GM19324 (cell line): ENCODE data around the gene CACNA2D3.
"Not testable (repeated sequence)": the region's sequence is repeated elsewhere in the genome, so short reads cannot be mapped to it uniquely, and the experiment has no call there.

ENCODE experiments used
- ATAC-seq: cut with Tn5 transposase; IDR thresholded peaks from one replicate; pipeline ENCODE4 v1.9.1; 2021; ENCODE audit warnings: mild to moderate bottlenecking, moderate library complexity; ENCODE audit not compliant: unreplicated experiment, low FRiP score

The CACNA2D3 gene

DNA sequence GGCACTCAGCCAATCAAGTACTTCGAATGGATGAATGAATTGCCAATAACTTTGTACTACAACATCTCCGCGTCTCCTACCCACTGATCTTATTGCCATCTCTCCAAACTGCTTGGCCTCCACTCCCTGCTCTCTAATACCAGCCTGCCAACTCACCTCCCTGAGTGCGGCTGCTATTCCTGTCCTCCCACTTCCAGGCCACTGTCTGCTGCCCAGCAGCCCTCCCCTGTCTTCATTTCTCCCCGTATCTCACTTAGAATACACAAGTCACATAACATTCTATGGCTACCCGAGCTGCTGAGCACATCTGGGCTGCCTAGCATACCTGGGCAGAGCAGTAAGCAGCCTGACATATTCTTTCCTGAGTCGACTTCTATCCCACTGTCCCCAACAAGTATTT is 955.4 kb downstream of the CACNA2D3 start:
- no peak for ATAC-seq

GRCh38 chr3:55078876-55079275 is 956.5 kb downstream of the CACNA2D3 start:
- no peak for ATAC-seq

DNA sequence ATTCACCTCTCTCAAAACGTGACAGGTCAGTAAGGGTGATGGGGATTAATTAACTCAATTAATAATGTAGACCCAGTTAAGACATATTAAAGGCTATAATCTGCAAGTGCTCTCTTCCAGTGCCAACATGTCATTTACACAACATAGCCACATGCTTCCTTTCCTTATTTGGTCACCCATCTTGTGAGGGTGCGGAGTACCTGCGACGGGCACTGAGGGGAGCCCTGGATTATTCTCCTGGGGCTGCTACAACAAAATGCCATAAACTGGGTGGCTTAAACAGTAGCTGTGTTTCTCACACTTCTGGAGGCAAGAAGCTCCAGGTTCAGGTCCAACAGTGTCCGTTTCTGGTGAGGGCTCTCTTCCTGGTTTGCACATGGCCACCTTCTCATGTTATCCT is 962.9 kb downstream of the CACNA2D3 start:
- ATAC-seq: no peak

- no peak for ATAC-seq
Observed at GRCh38 chr3:55089211-55089610, 966.9 kb downstream of the CACNA2D3 start.

GRCh38 chr3:55090291-55090690 is 967.9 kb downstream of the CACNA2D3 start:
- no peak for ATAC-seq

- no peak for ATAC-seq
Observed at GRCh38 chr3:55090746-55091145, 968.4 kb downstream of the CACNA2D3 start.

DNA sequence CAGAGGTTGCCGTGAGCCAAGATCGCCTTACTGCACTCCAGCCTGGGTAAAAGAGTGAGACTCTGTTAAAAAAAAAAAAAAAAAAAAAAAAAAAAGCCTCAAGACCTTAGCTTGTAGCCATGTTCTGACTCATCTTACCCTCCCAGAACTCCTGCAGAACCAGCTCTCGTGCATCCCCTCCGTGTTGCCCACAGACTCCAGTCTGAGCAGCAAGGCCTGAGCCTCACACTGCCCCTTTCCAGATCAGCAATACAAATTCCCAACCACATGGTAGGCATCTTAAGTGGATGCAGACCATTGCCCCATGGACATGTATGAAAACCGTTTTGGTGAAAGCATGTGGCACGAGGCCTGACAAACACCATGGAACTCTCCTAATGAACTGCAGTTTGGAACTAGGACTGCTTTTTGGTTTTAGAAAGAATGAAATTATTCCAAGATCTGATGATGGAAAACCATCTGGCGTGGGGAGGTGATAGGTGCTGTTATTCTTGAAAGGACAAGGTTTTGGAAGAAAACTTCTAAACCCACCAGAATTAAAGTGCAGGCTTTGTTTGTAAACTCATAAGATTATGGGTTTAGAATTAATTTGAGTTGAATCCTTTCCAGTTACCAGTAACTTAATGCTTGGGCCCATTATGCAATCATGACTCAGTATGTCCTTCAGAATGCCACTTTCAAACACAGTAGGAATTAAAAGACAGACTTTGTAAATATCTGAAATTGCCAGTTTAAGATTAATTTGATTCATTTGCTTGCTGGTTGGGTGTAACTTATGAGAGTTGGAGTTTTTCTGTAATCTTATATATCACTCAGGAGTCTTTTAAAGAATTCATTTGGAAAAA is 969.3 kb downstream of the CACNA2D3 start:
- no peak for ATAC-seq

DNA sequence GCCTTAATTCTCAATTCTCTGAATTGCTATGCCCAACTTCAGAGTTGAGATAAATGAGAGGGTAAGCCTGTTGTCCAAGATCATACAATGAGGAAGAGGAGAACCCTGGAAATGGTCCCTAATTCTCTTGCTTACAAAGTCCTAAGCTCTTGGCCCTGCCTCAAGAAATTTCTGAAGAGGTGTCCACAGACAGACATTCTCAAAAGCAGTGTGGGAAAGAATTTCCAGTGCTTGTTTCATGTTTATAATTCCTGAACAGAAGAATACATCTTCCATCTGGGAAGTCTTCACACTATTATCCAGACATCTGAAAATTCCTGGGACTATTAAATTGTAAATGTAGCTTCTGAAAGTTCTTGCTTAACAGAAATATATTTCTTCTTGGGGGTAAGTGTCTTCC is 972.3 kb downstream of the CACNA2D3 start:
- no peak for ATAC-seq

- ATAC-seq: no peak
Observed at GRCh38 chr3:55097441-55097840, 975.1 kb downstream of the CACNA2D3 start.

DNA sequence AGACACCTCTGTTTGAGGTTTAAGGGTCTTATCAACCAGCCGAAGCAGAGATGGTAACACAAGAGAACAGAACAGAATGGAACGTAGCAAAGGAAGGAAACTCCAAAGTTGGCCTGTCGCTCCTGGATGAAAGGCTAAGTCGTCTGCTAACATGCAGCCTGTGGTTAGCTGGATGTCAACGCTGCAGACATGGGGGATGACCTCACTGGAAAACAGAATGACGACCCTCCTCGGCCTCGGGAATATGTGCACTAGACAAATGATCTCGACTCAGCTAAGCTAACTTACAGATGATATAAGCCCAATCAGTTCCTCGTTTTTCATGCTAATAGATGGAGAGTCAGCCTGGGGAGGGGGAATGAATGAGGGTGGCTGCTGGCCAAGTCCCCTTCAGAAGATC is 983.3 kb downstream of the CACNA2D3 start:
- ATAC-seq: no peak

DNA sequence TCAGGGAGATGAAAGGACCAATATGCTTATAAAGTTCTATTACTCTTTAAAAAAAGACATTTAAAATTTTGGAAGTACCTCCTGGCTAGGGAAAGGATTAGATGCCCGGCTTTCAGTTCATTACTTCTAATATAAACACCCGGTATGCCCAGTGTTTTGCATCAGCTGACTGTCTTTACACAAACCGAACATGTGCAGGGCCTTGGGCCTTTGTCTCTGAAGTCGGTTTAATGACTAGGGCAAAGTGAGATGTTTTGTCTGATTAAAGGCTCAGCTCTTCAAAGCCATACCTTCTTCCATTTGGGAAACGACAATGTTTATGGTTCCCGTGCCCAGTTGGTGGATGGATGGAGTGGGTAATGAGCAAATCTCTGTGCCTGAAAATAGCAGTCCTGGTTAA is 984.8 kb downstream of the CACNA2D3 start:
- ATAC-seq: no peak

- ATAC-seq: not testable (repeated sequence)
Observed at GRCh38 chr3:55111906-55112305, 989.6 kb downstream of the CACNA2D3 start.

- ATAC-seq: no peak
Observed at GRCh38 chr3:55118451-55118850, 996.1 kb downstream of the CACNA2D3 start.

GRCh38 chr3:55119268-55119667 is 996.9 kb downstream of the CACNA2D3 start:
- no peak for ATAC-seq

GRCh38 chr3:55122312-55122711 is 1000.0 kb downstream of the CACNA2D3 start:
- ATAC-seq: no peak
